ENCODE data around the gene TTC12. TPM values are rescaled to one million over a fixed set of nuclear protein-coding genes. Genes with fewer than 3 reads are reported as not detected.

TTC12 gene
- total RNA-seq, 1 experiment from 2014 or later, result 19.4 TPM

GRCh38 chr11:113373981-113374560, 59.7 kb downstream of the TTC12 start:
- Histone ChIP-seq H3K9me3 (no peaks in the 10 kb centered on the region), H3K4me1 (no peaks in the 10 kb centered on the region), H3K36me3 (ENCODE audit: control insufficient read depth, insufficient read depth, low read length) (no peaks in the 10 kb centered on the region), H3K27me3 (replicated peaks; ENCODE audit: control insufficient read depth, insufficient read depth, low read length) (no peaks in the 10 kb centered on the region), H3K4me3 (ENCODE audit: low read depth, low read length) (no peak overlapping the region)
- BruUV-seq (replicated peaks), result no TSS peak
- POLR2A ChIA-PET, result no interaction called here
- H3K4me1 Mint-ChIP-seq (ENCODE audit: low read depth, unreplicated experiment), result no peaks in the 10 kb centered on the region
- intact Hi-C loops (cut with micrococcal nuclease; ENCODE audit: unreplicated experiment), result no loop called here
- H3K27ac Mint-ChIP-seq (ENCODE audit: unreplicated experiment), result no peak overlapping the region
- H3K9me3 Mint-ChIP-seq (ENCODE audit: unreplicated experiment), result no peaks in the 10 kb centered on the region
- H3K36me3 Mint-ChIP-seq (ENCODE audit: insufficient read depth, unreplicated experiment), result no peaks in the 10 kb centered on the region
- CTCF ChIA-PET, result no interaction called here
- no peak overlapping the region for H3K4me3 Mint-ChIP-seq (ENCODE audit: unreplicated experiment)
- no peaks in the 10 kb centered on the region for H3K27me3 Mint-ChIP-seq (ENCODE audit: insufficient read depth, unreplicated experiment)
- TF ChIP-seq CTCF (IDR thresholded peaks at IDR 0.05; ENCODE audit: insufficient read depth in 1 of 2, low read depth in 1 of 2, low read length in 1 of 2, severe bottlenecking in 1 of 2, unreplicated experiment in 1 of 2), result no peak
- no peak for DNase-seq

GRCh38 chr11:113375402-113375801, 61.0 kb downstream of the TTC12 start:
- H3K27me3 Mint-ChIP-seq (ENCODE audit: insufficient read depth, unreplicated experiment), result no peaks in the 10 kb centered on the region
- no peaks in the 10 kb centered on the region for H3K36me3 Mint-ChIP-seq (ENCODE audit: insufficient read depth, unreplicated experiment)
- DNase-seq, result no peak
- Histone ChIP-seq H3K4me3 (ENCODE audit: low read depth, low read length) (no peak overlapping the region), H3K4me1 (no peaks in the 10 kb centered on the region), H3K36me3 (ENCODE audit: control insufficient read depth, insufficient read depth, low read length) (no peaks in the 10 kb centered on the region), H3K27me3 (replicated peaks; ENCODE audit: control insufficient read depth, insufficient read depth, low read length) (no peaks in the 10 kb centered on the region), H3K9me3 (no peaks in the 10 kb centered on the region)
- CTCF ChIA-PET, result no interaction called here
- no peak overlapping the region for H3K27ac Mint-ChIP-seq (ENCODE audit: unreplicated experiment)
- no peaks in the 10 kb centered on the region for H3K9me3 Mint-ChIP-seq (ENCODE audit: unreplicated experiment)
- intact Hi-C loops (cut with micrococcal nuclease; ENCODE audit: unreplicated experiment), result no loop called here
- POLR2A ChIA-PET, result no interaction called here
- TF ChIP-seq CTCF (IDR thresholded peaks at IDR 0.05; ENCODE audit: insufficient read depth in 1 of 2, low read depth in 1 of 2, low read length in 1 of 2, severe bottlenecking in 1 of 2, unreplicated experiment in 1 of 2), result no peak
- H3K4me3 Mint-ChIP-seq (ENCODE audit: unreplicated experiment), result no peak overlapping the region
- no TSS peak for BruUV-seq (replicated peaks)
- H3K4me1 Mint-ChIP-seq (ENCODE audit: low read depth, unreplicated experiment), result no peaks in the 10 kb centered on the region

- H3K27ac Mint-ChIP-seq (ENCODE audit: unreplicated experiment), result no peak overlapping the region
Measured at GRCh38 chr11:113376156-113376555, 61.8 kb downstream of the TTC12 start.

More at GRCh38 chr11:113376156-113376555, 61.8 kb downstream of the TTC12 start:
- Mint-ChIP-seq H3K36me3 (ENCODE audit: insufficient read depth, unreplicated experiment) (no peaks in the 10 kb centered on the region), H3K27me3 (ENCODE audit: insufficient read depth, unreplicated experiment) (no peaks in the 10 kb centered on the region), H3K9me3 (ENCODE audit: unreplicated experiment) (no peaks in the 10 kb centered on the region), H3K4me3 (ENCODE audit: unreplicated experiment) (no peak overlapping the region), H3K4me1 (ENCODE audit: low read depth, unreplicated experiment) (no peaks in the 10 kb centered on the region)
- CTCF ChIA-PET, result interaction anchor here (0.9 to 1.2 kb wide), 2 partner anchors 12 to 27 kb away, joined by 3 read pairs; partner anchors contain the start of gene ANKK1
- no peak for DNase-seq
- no TSS peak for BruUV-seq (replicated peaks)
- no peak overlapping the region for H3K4me3 ChIP-seq (ENCODE audit: low read depth, low read length)
- POLR2A ChIA-PET, result no interaction called here
- intact Hi-C loops (cut with micrococcal nuclease; ENCODE audit: unreplicated experiment), result no loop called here
- H3K4me1 ChIP-seq, result no peaks in the 10 kb centered on the region
- no peaks in the 10 kb centered on the region for H3K27me3 ChIP-seq (replicated peaks; ENCODE audit: control insufficient read depth, insufficient read depth, low read length)
- H3K36me3 ChIP-seq (ENCODE audit: control insufficient read depth, insufficient read depth, low read length), result no peaks in the 10 kb centered on the region
- no peak for TF ChIP-seq CTCF (IDR thresholded peaks at IDR 0.05; ENCODE audit: insufficient read depth in 1 of 2, low read depth in 1 of 2, low read length in 1 of 2, severe bottlenecking in 1 of 2, unreplicated experiment in 1 of 2)
- no peaks in the 10 kb centered on the region for H3K9me3 ChIP-seq
